Epidermal melanocyte (primary cell): ENCODE data around the gene TRRAP.

Experiments
- DNase-seq: peaks from one replicate; pipeline ENCODE4 v3.0.0; 2011; ENCODE audit warnings: low spot score; ENCODE audit not compliant: insufficient read length

The TRRAP gene

DNA sequence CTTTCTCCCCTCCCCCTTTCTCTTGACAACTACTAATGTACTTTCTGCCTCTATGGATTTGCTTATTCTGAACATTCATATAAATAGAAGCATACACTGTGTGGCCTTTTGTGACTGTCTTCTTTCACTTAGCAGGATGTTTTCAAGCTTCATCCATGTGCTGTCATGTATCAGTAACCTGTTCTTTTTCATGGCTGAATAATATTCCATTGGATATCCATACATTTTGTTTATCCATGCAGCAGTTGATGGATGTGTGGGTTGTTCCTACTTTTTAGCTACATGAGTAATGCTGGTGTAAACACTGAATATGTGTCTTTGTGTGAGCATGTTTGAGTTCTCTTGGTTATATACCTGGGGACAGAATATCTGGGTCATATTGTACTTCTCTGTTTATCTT, 107.6 kb downstream of the TRRAP start:
- no peak for DNase-seq

- no peak for DNase-seq
These were observed 110.3 kb downstream of the TRRAP start for GRCh38 chr7:98988641-98989040.

GRCh38 chr7:98990356-98990755, 112.0 kb downstream of the TRRAP start:
- DNase-seq = no peak

GRCh38 chr7:98991141-98991540, 112.8 kb downstream of the TRRAP start:
- DNase-seq = no peak

DNA sequence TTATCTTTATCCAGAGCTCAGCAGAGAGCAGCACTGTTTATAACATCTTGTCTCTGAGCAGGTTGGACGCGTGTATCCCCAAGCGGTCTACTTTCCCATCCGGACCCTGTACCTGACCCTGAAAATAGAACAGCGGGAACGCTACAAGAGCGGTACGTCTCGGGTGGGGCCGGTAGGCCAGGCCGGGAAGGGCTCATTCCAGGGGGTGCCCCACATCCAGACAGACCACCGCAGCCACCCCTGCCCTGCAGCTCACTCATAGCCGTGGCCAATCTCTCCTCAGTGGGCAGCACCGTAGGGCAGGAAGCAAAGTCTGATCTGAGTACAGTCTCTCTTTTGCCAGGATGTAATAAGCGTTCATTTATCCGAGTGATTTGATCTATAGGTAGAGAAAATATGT, 113.7 kb downstream of the TRRAP start:
- no peak for DNase-seq

- no peak for DNase-seq
These were observed 114.9 kb downstream of the TRRAP start for GRCh38 chr7:98993024-98993897.

DNA sequence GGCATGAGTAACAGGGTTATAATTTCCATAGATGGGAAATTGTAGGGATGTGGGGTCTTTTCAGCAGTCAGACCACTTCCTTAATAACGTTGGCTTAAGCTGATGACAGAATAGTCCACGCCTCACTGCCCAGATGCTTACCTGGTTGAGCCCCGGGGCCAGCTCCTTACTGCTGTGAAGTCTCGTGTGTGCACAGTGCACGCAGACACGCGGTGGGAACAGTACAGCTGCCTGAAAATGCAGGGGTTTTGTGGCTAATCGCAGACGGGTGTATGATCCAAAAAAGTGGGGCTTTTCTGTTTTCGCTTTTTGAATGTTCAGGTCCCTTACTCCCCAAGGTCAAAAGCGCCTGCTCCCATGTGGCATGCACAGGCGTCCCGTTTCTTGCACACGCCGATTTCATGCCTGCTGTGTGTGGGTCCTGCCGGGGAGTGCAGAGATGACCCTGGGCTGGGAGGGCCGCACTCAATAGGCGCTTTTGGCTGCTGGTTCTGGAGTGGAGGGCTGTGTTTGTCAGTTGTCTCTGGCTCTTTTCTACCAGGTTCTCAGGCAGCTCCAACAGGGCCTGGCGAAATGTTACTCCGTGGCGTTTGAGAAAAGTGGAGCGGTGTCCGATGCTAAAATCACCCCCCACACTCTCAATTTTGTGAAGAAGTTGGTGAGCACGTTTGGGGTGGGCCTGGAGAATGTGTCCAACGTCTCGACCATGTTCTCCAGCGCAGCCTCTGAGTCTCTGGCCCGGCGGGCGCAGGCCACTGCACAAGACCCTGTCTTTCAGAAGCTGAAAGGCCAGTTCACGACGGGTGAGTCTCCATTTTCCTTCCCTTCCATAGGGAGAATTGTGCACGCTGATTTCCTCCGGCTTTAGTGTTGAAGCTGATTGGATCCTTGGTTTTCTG, 116.0 kb downstream of the TRRAP start:
- no peak for DNase-seq

GRCh38 chr7:98995111-98995510, 116.8 kb downstream of the TRRAP start:
- DNase-seq = no peak

- DNase-seq = no peak
These were observed 117.3 kb downstream of the TRRAP start for GRCh38 chr7:98995523-98996149.

DNA sequence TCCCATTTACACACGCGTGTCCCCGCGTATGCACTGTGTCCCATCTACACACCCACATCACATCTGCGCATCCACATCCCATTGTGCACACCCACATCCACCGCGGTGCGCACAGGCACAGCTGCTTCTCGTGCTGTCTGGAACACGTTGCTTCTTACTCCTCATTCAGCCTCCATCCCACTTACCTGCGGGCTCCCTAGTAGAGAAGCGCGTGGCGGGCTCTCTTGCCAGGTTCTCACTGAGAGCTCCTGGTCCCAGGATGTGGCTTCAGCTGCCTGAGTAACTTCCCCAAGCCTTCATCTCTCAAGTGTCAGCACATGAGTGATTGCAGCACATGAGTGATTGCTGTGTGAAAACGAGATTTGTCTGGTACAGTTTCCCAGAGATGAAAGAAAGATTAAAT, 117.8 kb downstream of the TRRAP start:
- DNase-seq = no peak

- no peak for DNase-seq
These were observed 119.5 kb downstream of the TRRAP start for GRCh38 chr7:98997846-98998245.

DNA sequence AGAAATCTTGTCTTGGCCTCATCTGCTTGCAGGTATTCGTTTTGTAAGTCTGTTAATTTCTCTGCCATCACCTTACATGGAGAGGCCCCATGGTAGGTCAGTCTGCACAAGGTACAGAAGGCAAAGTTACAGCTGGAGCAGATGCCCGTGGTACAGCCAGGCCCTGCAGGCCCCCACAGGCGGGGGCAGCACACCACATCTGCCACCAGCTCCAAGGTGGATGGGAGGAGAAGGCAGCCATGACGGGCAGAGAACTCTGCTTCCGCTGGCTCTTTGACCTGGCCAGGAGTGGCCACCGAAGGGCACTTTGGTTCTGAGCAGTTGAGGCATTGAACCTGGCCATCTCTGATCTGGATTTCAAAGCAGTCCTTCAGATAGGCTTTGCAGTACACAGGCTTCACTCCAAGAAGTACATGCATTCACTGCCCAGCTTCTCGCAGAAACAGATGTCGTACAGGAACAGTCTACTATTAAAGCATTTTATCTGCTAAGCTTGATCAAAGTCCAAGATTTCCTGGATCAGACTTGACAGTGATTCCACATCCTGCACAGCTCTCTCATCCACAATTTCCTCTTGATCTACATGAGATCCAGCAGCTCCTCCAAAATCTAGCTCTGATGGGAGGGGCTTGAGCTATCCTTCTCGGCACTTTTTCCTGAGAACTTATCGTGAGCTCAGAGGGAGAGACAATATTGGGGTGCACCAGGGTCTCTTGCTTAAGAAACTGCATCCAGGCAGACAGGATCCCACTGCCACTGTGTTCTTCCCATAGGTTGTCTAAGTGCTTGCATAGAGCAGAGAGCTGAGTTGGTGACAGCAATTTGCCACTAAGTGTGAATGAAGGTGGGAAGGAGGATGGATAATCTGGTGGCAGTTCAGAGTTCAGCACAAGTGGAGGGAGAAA, 120.7 kb downstream of the TRRAP start:
- DNase-seq = no peak

GRCh38 chr7:99000196-99000903, 122.0 kb downstream of the TRRAP start:
- DNase-seq = no peak

DNA sequence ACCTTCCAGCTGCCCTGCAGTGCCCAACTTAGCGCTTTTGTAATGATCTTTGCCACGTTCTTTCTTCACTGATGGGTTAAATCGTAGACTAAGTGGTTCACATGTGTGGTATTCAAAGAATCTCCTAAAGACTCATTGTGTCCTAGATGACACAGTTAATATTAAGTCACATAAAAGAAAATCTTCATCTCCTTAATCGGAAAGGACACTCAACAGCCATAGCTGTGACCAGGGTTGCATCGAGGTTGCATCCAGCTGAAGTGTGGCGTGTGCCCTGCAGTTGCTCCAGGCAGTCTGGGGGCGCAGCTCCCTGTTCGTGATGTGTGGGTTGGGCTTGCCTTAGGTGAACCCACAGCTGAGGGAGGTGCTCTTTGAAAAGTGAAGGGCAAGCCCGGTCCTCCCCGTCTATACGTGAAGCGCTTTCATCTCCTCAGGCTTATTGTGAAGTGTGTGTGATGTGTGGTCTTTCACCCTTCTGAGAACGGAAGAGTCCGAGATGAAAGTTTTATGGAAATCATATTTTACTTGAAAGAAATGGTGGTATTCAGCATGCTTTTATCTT, 122.7 kb downstream of the TRRAP start:
- no peak for DNase-seq

GRCh38 chr7:99001482-99002147, 123.3 kb downstream of the TRRAP start:
- DNase-seq = no peak

GRCh38 chr7:99002148-99002826, 124.0 kb downstream of the TRRAP start:
- no peak for DNase-seq

- DNase-seq = no peak
These were observed 124.5 kb downstream of the TRRAP start for GRCh38 chr7:99002827-99003212.

- DNase-seq = no peak
These were observed 125.1 kb downstream of the TRRAP start for GRCh38 chr7:99003419-99003818.

GRCh38 chr7:99004216-99004615, 125.9 kb downstream of the TRRAP start:
- no peak for DNase-seq
